ENCODE results near the gene SLC66A1.

Gene SLC66A1

GRCh38 chr1:19365721-19366120 is 53.6 kb downstream of the SLC66A1 start:
- no peak for DNase-seq

DNA sequence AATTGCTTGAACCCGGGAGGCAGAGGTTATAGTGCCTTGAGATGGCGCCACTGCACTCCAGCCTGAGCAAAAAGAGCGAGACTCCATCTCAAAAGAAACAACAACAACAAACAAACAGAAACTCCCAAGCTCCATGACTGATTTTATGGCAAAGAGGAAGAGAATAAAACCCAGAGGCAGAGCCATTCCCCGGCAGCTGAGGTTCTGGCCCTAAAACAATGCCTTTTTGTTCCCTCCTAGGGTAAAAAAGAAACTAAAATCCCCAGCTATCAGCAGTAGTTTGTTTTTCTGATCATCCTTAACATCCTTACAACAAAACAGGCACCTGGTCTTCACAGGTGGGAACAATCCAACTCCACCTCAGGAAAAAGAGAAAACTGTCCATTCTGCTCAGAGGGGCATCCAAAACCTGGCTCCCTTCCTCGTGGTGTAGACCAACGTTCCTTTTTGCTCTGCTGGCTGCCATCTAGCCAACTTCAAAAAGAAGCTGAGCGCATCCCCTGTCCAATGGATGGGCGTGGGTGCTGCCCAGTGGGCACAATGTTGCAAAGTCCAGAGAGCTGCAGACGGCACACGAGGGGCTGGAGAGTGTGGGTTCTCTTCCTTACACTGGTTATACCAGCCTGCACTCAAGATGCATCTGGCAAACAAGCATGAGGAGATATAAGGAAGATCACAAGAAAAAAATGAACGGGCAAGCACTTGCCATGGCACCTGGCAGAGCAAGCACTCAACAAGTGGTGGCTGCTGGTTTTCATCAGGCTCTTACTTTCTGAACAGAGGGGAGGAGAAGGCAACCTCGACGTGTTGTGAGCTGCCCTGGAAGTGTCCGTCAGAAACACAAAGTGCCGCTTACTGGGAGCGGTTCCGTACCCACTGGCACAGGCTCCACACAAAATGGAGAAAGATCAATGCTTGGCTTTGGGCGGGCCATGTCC is 54.7 kb downstream of the SLC66A1 start:
- no peak for DNase-seq

DNA sequence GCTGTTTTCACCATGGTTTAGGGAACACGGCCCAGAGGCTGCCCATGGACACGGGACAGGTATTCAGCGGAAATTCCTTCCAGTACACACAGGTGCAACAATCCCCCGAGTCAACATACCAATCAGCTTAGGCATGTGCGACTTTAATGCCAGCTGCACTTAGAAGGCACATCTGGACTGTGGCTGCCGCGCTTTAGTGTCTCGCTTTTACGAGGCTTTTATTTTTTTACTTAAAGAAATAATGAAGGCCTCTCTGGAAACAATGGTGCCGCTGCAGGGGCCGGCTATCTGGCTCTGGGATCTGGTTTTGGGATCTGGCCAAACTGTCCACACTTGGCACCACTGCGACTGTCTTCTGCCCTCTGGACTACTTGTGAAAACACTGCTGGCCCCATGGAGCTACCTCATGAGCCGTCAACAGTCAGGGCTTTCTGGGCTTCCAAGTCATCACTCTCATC is 55.5 kb downstream of the SLC66A1 start:
- DNase-seq, result no peak

GRCh38 chr1:19368050-19368449 is 55.9 kb downstream of the SLC66A1 start:
- DNase-seq, result no peak

DNA sequence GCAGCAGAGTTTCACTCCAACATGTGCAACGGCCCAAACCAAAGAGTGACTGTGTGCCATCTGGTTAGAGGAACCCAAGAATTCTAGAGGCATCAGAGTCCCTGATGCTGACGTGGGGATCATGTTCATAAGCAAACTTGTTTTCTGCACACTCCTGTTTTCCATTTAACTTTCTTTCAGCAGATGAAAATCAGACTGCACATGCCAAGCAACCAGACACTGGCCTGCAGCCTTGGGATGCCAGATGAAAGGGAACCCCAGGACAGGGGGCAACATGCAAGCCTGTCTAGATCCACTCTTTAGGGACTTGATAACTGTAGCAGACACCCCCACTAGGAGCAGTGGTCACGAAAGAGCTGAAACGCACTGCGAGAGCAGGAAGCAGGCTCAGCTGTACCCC is 56.8 kb downstream of the SLC66A1 start:
- no peak for DNase-seq

DNA sequence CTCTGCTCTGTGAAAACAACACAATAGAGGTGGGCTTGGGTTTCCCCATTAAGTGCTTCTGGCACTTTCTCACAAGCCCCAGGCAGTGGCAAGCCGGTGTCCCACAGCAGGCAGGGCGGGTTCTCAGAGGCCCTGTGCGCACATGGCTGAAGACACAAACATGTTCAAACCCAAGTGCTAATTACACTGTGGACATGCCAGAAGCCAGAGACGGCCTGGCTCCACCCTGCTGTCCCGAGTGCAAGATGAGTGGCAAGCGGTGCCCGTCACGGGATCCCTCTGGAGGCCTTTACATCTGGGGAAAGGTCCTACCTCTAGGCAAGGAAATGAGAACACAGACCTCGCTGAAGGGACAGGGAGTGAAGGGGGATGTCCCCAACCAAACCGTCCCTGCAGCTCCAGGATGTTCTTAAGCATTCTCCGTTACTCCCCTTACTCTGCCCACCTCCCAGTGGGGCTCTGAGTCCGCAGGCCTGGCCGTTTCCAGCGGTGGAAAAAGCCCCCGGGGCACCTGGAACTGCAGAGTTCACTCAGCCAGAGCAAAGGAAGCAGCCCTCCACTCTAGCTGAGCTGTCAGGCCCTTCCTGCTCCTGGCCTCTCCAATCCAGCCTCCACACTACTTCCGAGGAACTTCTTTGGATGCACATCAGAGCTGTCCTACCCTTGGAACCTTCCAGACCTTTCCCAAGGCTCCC is 57.4 kb downstream of the SLC66A1 start:
- no peak for DNase-seq

GRCh38 chr1:19370453-19371170 is 58.5 kb downstream of the SLC66A1 start:
- DNase-seq, result no peak

GRCh38 chr1:19371226-19372135 is 59.4 kb downstream of the SLC66A1 start:
- no peak for DNase-seq

DNA sequence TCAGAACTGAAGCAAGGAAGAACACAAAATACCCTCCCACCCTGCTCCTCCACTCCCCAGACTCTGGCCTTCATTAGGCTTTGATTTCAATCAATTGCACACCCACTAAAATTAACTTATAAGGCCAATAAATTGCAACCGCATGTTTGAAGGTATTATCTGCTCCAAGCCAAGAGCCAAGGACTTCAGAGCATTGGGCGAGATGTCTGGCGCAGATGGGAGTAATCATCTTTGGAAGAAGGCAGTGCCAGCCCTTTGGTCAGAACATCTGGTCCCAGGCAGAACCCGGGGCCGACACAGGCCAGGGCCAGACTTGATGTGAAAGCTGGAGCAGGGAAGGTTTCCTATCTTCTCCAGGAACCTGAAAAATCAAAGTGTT is 60.0 kb downstream of the SLC66A1 start:
- DNase-seq, result no peak

DNA sequence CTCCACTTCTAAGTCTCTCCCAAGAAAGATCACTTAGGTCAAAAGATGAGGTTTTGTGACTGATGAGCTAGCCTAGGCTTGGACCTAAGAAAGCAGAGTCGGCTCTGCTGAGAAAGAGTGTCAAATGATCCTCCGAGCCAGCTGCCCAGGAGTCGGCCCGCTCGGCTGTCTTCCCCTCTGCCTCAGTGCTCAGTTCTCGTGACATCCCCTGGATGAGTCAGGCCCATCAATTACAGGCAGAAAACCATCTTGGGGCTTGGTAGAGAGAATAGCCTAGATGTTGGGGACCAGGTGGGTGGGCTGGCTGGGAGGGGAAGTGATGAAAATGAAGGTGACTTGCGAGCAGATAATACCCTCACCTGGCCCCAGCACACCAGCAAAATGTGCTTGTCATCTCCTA is 60.5 kb downstream of the SLC66A1 start:
- DNase-seq, result no peak

DNA sequence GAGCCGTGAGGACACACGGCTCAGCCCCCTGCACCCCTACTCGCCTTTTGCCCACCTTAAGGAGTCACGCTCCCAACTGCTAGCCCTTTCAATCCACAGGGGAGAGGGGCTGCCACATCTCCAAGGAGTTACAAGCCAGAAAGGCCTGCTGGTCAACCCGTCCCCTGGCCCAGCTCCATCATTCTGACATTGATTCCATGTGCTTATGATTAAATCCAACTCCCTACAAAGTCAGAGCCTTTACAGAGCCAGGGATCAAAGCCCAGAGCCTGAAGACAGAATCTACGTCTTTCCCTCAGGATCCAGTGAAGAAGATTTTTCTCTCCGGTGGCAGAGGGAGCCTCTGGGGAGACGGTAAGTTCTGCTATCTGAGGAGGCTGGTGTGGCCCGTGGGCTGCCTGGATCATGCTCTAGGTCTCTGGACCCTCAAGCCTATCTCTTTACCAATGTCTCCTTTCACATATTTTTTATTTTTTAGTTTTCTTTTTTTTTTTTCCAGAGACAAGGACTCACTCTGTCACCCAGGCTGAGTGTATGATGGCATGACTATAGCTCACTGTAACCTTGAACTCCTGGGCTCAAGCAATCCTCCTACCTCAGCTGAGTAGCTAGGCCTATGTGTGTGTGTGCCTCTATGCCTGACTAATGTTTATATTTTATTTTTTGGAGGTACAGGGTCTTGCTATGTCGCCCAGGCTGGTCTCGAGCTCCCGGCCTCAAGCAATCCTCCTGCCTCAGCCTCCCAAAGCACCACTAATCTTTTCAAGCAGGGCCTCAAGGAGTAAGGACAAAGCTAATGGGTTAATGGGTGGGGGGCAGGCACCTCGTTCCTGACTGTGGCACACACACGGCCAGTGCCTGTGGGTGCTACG is 61.3 kb downstream of the SLC66A1 start:
- DNase-seq, result no peak

DNA sequence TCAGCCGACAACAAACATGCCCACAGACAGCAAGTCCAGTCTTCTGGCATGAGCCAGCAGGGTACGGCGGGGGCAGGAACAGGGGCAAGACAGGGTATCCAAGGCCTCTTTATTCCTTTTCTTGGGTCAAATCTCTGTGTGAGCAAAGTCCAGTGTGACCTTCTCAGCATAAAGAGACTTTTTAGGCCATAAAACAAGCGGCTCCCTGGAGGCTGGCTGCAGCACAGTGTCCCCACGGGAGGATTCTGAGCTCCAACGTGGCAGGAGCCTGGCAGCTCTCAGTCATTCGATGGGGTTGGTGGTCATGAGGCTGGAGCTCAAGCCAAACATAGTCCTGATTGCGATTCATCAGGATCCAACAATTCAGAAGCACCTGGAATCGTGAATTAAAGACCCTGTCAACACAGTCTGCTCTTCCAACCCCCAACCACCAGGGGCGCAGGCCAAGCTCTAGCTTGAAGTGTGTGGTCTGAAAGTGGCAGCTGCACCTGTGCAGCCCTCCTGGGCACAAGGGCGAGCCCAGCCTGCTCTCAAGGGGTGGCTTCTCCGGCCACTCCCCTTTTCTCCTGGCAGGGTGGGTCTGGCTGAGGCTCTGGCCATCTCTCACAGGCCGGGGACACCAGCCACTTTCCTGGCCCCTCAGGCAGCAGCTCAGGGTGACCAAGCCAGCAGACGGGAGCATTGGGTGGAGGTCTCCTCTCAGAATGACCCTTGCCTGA is 62.1 kb downstream of the SLC66A1 start:
- no peak for DNase-seq

DNA sequence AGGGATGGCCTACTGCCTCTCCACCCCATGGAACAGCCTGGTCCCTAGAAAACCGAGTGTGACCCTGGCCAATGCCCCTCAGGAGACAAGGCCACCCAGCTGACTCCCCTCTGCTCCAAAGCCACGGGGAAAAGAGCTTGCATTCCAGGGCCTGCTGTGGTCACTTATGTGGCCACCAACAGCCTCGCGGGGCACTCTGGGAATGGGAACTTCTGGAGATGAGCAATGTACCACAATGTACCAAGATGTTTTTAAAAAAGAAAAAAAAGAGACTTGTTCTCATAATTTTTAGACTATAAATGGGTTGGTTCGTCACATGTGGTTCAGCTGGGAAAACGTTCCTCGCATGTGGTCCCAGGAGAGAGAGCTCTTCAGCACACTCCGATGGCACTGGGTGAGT is 62.8 kb downstream of the SLC66A1 start:
- DNase-seq, result no peak

DNA sequence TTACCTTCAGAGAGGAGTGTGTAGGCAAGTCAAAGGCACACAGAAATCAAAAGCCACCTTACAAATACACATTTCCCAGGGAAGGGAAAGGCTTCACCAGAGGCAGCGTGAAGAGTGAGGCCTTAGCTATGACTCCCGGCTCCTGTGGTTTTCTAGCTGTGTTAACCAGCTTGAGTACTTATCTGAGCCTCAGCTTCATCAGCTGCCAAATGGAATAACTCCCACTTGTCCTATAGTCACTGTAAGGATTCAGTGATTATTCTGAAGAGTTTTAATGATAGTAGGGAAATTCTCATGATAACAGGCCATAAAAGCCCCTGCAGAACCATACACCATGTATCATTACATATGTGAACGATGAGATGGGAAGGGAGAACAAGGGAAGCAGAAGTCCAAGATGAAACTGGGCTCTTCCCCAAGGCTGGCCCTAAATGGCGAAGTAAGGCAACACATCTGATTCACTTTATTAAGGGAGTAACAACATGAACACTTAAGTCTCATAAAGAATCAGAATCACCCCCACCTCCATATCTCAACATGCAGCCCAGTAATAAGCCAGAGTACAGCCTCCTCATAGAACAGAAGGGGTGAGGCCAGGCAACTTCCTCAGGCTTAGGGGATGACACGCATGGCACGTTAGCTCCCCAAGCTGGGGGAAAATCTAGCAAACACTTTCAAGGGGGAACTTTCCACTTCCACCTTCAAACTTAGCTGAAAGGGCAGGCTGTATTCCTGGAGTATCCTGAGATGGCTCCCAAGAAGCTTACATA is 63.7 kb downstream of the SLC66A1 start:
- DNase-seq, result no peak

DNA sequence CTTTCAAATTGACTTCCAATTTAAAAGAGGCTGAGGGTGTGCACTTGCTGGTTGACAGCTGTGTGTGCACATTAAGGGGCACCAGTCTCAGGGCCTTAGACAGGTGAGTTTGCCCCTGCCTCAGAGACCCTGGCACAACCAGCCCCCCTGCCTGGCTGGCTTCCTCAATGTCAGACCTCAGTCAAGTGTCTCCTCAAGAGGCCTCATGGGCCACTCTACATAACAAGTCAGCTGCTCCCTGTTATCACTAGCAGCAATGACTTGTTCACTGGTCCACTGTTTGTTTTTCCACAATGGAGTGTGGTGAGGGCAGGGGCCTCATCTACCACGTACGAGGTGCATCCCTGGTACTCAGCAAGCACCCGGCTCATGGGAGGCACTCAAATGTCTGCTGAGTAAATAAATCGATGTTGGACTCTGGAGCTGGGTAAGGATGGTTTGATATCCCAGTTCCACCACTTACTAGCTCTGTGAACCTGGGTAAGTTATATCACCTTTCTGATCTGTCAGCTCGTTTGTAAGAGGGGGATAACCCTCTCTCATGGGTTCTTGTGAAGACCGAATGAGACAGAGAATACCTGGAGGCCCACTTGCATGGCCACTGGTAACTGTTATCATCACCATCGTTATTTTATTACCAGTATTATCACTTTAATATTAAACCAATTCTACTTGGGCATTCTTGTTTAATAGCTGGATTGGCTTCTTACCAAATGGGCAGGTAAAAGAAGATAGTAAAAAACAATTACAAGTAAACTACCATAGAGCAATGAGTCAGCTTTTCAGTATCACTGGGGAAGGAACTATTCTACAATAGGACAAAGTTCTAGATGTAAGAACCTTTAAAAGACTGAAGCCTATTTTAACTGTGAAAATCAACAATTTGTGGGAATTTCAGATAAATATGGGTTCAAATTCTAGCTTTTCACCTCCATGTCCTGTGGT is 64.6 kb downstream of the SLC66A1 start:
- no peak for DNase-seq

DNA sequence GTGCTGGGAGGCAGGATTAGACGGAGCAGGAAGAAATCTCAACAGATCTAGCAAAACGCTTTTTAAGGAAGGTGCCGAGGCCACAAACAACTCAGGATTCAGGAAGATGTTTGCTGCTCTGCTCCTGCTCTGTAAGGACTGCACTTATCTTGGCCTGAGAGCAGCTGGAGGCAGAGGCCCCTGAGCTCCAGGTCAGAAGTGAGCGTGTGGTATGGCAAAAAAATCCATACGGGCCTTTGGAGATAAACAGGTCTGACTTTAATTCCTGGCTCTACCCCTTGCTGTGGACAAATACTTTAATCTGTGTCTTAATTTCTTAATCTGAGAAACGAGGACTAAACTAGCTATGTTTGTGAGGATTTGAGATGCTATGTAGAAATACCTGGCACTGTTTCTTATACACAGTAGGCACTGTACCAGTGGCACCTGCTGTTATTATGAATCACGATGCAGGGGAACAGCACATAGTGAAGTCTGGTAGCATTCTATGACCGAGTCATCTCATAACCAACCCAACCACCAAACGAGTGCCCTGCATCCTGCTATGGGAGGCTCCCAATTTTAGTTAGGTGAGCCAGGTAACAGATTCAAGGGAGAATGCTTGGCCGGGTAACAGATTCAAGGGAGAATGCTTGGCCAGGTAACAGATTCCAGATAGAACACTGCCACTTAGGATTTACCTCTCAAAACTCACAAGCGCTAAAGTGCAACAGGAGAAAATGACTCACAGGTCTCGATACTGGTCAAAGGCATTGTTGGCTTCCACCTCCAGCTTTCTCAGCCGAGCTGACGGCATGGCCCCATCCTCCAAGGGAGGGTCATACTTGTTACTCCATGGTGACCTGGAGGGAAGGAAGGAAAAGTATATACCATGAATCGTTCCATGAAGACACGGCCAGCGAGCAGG is 65.9 kb downstream of the SLC66A1 start:
- DNase-seq, result no peak

All from CD4-positive, alpha-beta T cell treated with Interleukin-4 for 4 hours (primary cell).